Colonic mucosa (tissue), 4 donors: Measurements from ENCODE around the gene ECHDC3. TPM values are rescaled to one million over a fixed set of nuclear protein-coding genes. Genes with fewer than 3 reads are reported as not detected.
A peak's percentile ranks its signal among the peaks of the same experiment; 100 is the strongest.

Source experiments
- DNase-seq: peaks from one replicate; pipeline ENCODE4 v3.0.0-alpha.2; 2020
- H3K27ac ChIP-seq: fragments of 200-600 bp; one replicate; pipeline ENCODE4 v1.8.0; 2021
- H3K27me3 ChIP-seq: fragments of 200-600 bp; one replicate; pipeline ENCODE4 v1.8.0; 2021
- H3K36me3 ChIP-seq: fragments of 200-600 bp; one replicate; pipeline ENCODE4 v1.8.0; 2021
- H3K4me1 ChIP-seq: fragments of 200-600 bp; one replicate; pipeline ENCODE4 v1.8.0; 2021; ENCODE audit warnings: mild to moderate bottlenecking
- H3K4me3 ChIP-seq: fragments of 200-600 bp; one replicate; pipeline ENCODE4 v1.8.0; 2021
- H3K9ac ChIP-seq, 2 donors: one replicate each; pipeline ENCODE4 v1.7.0; 2013; ENCODE audit warnings: control low read depth in 2 of 2, low read depth in 2 of 2, low read length in 2 of 2
- H3K9me3 ChIP-seq: fragments of 200-600 bp; one replicate; pipeline ENCODE4 v1.8.0; 2021
- intact Hi-C: fragments of 100-400 bp; cut with DNase I; formaldehyde crosslinking; loops from one replicate; pipeline ENCODE4 v1.14.1; 2022
- total RNA-seq, 2 donors: library from RNA; stranded (reverse); fragmentation: NEBNext Ultra II Directional in 1 of 2; extraction: Animal tissue kit (Norgen Biotek cat#: 25700) in 1 of 2; gene quantifications; one replicate each; pipeline ENCODE4 v1.2.1, GENCODE V29; 2021
- TF ChIP-seq, protein P1 (sequence below): fragments of 200-600 bp; IDR thresholded peaks from one replicate; pipeline ENCODE4 v1.8.0; 2022; ENCODE audit warnings: antibody characterized with exemption, mild to moderate bottlenecking
- donor health status: healthy.
- donor health status: DM: no; HTN: no; CAD: no.
- donor health status: DM: no; HTN: no; CAD: no.

The ECHDC3 gene
- total RNA-seq, 2 donors from 2014 or later: 14.0 to 17.6 TPM

GRCh38 chr10:11719496-11720259, 22.5 kb upstream of the ECHDC3 start:
- DNase-seq: no peak
- TF ChIP-seq, protein P1, sequence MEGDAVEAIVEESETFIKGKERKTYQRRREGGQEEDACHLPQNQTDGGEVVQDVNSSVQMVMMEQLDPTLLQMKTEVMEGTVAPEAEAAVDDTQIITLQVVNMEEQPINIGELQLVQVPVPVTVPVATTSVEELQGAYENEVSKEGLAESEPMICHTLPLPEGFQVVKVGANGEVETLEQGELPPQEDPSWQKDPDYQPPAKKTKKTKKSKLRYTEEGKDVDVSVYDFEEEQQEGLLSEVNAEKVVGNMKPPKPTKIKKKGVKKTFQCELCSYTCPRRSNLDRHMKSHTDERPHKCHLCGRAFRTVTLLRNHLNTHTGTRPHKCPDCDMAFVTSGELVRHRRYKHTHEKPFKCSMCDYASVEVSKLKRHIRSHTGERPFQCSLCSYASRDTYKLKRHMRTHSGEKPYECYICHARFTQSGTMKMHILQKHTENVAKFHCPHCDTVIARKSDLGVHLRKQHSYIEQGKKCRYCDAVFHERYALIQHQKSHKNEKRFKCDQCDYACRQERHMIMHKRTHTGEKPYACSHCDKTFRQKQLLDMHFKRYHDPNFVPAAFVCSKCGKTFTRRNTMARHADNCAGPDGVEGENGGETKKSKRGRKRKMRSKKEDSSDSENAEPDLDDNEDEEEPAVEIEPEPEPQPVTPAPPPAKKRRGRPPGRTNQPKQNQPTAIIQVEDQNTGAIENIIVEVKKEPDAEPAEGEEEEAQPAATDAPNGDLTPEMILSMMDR: no peak
- H3K27ac ChIP-seq: no peak overlapping the region

GRCh38 chr10:11720260-11720741, 21.9 kb upstream of the ECHDC3 start:
- no peaks in the 10 kb centered on the region for H3K27me3 ChIP-seq
- no peak for DNase-seq
- no peak overlapping the region for H3K27ac ChIP-seq
- TF ChIP-seq, protein P1: no peak
- intact Hi-C loops: no loop called here
- H3K4me3 ChIP-seq: no peak overlapping the region
- H3K36me3 ChIP-seq: no peaks in the 10 kb centered on the region
- H3K9me3 ChIP-seq: no peaks in the 10 kb centered on the region
- H3K4me1 ChIP-seq: no peaks in the 10 kb centered on the region
- H3K9ac ChIP-seq: no peak overlapping the region

More at GRCh38 chr10:11719496-11720259, 22.5 kb upstream of the ECHDC3 start:
- H3K9me3 ChIP-seq: no peaks in the 10 kb centered on the region
- no peaks in the 10 kb centered on the region for H3K4me1 ChIP-seq
- H3K9ac ChIP-seq: no peak overlapping the region
- intact Hi-C loops: no loop called here
- H3K4me3 ChIP-seq: no peak overlapping the region
- no peaks in the 10 kb centered on the region for H3K27me3 ChIP-seq
- H3K36me3 ChIP-seq: no peaks in the 10 kb centered on the region

- Histone ChIP-seq H3K9ac (no peak overlapping the region), H3K4me1 (no peaks in the 10 kb centered on the region), H3K27ac (no peak overlapping the region), H3K27me3 (no peaks in the 10 kb centered on the region), H3K36me3 (no peaks in the 10 kb centered on the region), H3K4me3 (no peak overlapping the region), H3K9me3 (no peaks in the 10 kb centered on the region)
- TF ChIP-seq, protein P1: no peak
- no peak for DNase-seq
- intact Hi-C loops: no loop called here
Observed at GRCh38 chr10:11721806-11722205, 20.4 kb upstream of the ECHDC3 start.

GRCh38 chr10:11723359-11723758, 18.8 kb upstream of the ECHDC3 start:
- TF ChIP-seq, protein P1: no peak
- Histone ChIP-seq H3K4me1 (no peaks in the 10 kb centered on the region), H3K9me3 (no peaks in the 10 kb centered on the region), H3K27me3 (no peaks in the 10 kb centered on the region), H3K27ac (no peak overlapping the region), H3K4me3 (no peak overlapping the region), H3K9ac (no peak overlapping the region), H3K36me3 (no peaks in the 10 kb centered on the region)
- no peak for DNase-seq
- intact Hi-C loops: no loop called here

DNA sequence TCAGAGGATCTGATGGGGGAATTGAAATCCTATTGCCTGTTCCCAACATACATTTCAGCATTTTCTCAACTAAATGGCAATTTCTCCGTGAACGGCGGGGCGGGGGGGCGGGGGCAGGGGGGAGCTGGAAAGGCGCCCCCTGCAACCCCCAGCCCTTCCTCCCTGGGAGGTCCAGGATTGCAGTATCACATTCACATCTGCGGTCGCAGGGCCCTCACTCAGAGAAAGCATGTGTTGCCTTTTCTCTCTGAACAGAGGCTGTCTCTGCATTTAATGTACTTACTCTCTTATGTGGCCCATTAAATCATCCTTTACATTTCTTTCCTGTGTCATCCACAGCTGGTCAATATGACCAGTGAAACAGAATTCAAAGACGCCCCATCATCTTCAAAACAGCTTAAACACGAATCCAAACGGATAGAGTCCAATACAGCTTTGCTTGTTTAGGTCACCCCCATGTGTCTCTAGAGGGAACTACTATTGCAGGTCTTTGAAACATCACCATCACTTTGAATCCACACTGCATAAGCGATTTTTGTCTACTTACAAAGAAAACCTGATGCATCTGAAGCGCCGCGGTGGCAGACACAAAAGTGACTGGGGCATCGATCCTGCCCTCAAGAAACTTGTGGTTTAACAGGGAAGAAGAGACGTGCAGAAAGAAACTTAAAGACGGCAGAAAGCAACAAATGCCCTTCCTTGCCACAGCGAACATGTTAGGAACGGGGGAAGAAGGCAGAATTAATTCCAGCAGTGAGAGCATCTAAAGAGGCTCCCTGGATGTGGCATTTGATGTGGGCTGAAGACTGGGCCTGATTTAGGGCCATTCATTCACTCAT, 17.0 kb upstream of the ECHDC3 start:
- no peaks in the 10 kb centered on the region for H3K4me1 ChIP-seq
- H3K27ac ChIP-seq: no peak overlapping the region
- H3K9ac ChIP-seq: no peak overlapping the region
- intact Hi-C loops: loop anchor here (5.0 kb wide), 1 partner anchor 208 kb away; no protein-coding TSS in a partner anchor
- no peaks in the 10 kb centered on the region for H3K36me3 ChIP-seq
- DNase-seq: peak; percentile 27
- no peaks in the 10 kb centered on the region for H3K27me3 ChIP-seq
- H3K4me3 ChIP-seq: no peak overlapping the region
- H3K9me3 ChIP-seq: no peaks in the 10 kb centered on the region
- TF ChIP-seq, protein P1: peak; percentile 66
